ENCODE results near the gene F7. TPM values are rescaled to one million over a fixed set of nuclear protein-coding genes. Genes with fewer than 3 reads are reported as not detected.

Gene F7
- total RNA-seq, 4 donors from 2014 or later, result 0.17 TPM; not detected in 3

- TF ChIP-seq, protein P1, sequence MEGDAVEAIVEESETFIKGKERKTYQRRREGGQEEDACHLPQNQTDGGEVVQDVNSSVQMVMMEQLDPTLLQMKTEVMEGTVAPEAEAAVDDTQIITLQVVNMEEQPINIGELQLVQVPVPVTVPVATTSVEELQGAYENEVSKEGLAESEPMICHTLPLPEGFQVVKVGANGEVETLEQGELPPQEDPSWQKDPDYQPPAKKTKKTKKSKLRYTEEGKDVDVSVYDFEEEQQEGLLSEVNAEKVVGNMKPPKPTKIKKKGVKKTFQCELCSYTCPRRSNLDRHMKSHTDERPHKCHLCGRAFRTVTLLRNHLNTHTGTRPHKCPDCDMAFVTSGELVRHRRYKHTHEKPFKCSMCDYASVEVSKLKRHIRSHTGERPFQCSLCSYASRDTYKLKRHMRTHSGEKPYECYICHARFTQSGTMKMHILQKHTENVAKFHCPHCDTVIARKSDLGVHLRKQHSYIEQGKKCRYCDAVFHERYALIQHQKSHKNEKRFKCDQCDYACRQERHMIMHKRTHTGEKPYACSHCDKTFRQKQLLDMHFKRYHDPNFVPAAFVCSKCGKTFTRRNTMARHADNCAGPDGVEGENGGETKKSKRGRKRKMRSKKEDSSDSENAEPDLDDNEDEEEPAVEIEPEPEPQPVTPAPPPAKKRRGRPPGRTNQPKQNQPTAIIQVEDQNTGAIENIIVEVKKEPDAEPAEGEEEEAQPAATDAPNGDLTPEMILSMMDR (IDR thresholded peaks at IDR 0.05; ENCODE audit: low read depth), result no peak
Observed at GRCh38 chr13:113168211-113168610, 62.6 kb downstream of the F7 start.

GRCh38 chr13:113169277-113170272 is 64.0 kb downstream of the F7 start:
- TF ChIP-seq, protein P1 (IDR thresholded peaks at IDR 0.05; ENCODE audit: low read depth), result no peak

Small RNA genes within 50 kb of the gene (small RNA-seq; reads per million reads assigned to genes)
- not detected for gene AL137002.1

Other genes with a start within 250 kb of the F7 start
- gene MCF2L, start 136.6 kb upstream of the F7 start, total RNA-seq, result 100 to 1,000 TPM in 1 of 4 donors, 10 to 100 TPM in 3; 18.4 to 173 (median 57.6) TPM
- gene F10, start 17.0 kb downstream of the F7 start, total RNA-seq, result 10 to 100 TPM in 3 of 4 donors, 1 to 10 TPM in 1; 7.3 to 33.0 (median 20.7) TPM
- gene PROZ, start 52.9 kb downstream of the F7 start, total RNA-seq, result not detected
- gene PCID2, start 102.9 kb downstream of the F7 start, total RNA-seq, result 10 to 100 TPM; 38.4 to 61.7 (median 46.0) TPM
- gene CUL4A, start 103.8 kb downstream of the F7 start, total RNA-seq, result 100 to 1,000 TPM; 106 to 143 (median 122) TPM
- gene LAMP1, start 191.4 kb downstream of the F7 start, total RNA-seq, result 100 to 1,000 TPM; 106 to 178 (median 125) TPM